MM.1S (cell line): ENCODE data around the gene NAA60.
"Not testable (repeated sequence)": the region's sequence is repeated elsewhere in the genome, so short reads cannot be mapped to it uniquely, and the experiment has no call there.

Experiments
- DNase-seq: peaks from one replicate; pipeline ENCODE4 v3.0.0-alpha.2; 2015
- H2AFZ ChIP-seq: fragments of 300-600 bp; sonication (generic); 2 replicates; pipeline ENCODE4 v1.6.0; 2016; ENCODE audit warnings: antibody characterized with exemption, low read length
- H3F3A ChIP-seq: fragments of 300-600 bp; sonication (generic); 2 replicates; pipeline ENCODE4 v1.6.1; 2016; ENCODE audit warnings: mild to moderate bottlenecking, antibody characterized with exemption, low read length, moderate library complexity, mixed read lengths; ENCODE audit not compliant: insufficient read depth
- H3K27ac ChIP-seq: fragments of 300-600 bp; sonication (generic); 2 replicates; pipeline ENCODE4 v1.5.1; 2016; ENCODE audit warnings: mild to moderate bottlenecking, low read length
- H3K27me3 ChIP-seq: fragments of 300-600 bp; sonication (generic); replicated peaks from 2 replicates; pipeline ENCODE4 v1.6.0; 2016; ENCODE audit warnings: low read length; ENCODE audit not compliant: insufficient read depth
- H3K36me3 ChIP-seq: fragments of 300-600 bp; sonication (generic); replicated peaks from 2 replicates; pipeline ENCODE4 v1.6.1; 2016; ENCODE audit warnings: mild to moderate bottlenecking, low read length, mixed read lengths; ENCODE audit not compliant: insufficient read depth
- H3K4me1 ChIP-seq: fragments of 300-600 bp; sonication (generic); 2 replicates; pipeline ENCODE4 v1.6.1; 2016; ENCODE audit warnings: low read length, mixed read lengths
- H3K4me2 ChIP-seq: fragments of 300-600 bp; sonication (generic); 2 replicates; pipeline ENCODE4 v1.6.0; 2016; ENCODE audit warnings: low read depth, low read length
- H3K4me3 ChIP-seq: fragments of 300-600 bp; sonication (generic); 2 replicates; pipeline ENCODE4 v1.5.1; 2016; ENCODE audit warnings: low read length, mixed read lengths
- H3K79me2 ChIP-seq: fragments of 300-600 bp; sonication (generic); 2 replicates; pipeline ENCODE4 v1.6.1; 2016; ENCODE audit warnings: mixed run types, low read length, mixed read lengths
- H3K9ac ChIP-seq: fragments of 300-600 bp; sonication (generic); 2 replicates; pipeline ENCODE4 v1.6.1; 2016; ENCODE audit warnings: low read length, mixed read lengths
- H3K9me2 ChIP-seq: fragments of 300-600 bp; sonication (generic); replicated peaks from 2 replicates; pipeline ENCODE4 v1.6.1; 2016; ENCODE audit warnings: mild to moderate bottlenecking, low read length, mixed read lengths; ENCODE audit not compliant: insufficient read depth
- H3K9me3 ChIP-seq: fragments of 300-600 bp; sonication (generic); replicated peaks from 2 replicates; pipeline ENCODE4 v1.6.1; 2016; ENCODE audit warnings: mild to moderate bottlenecking, low read length, mixed read lengths; ENCODE audit not compliant: insufficient read depth
- H4K20me1 ChIP-seq: fragments of 300-600 bp; sonication (generic); 2 replicates; pipeline ENCODE4 v1.6.1; 2016; ENCODE audit warnings: mild to moderate bottlenecking, low read length, moderate library complexity, mixed read lengths; ENCODE audit not compliant: insufficient read depth
- EZH2 ChIP-seq: fragments of 300-600 bp; sonication (generic); optimal IDR thresholded peaks from 2 replicates; pipeline ENCODE3; 2017; ENCODE audit warnings: low read depth, mild to moderate bottlenecking, antibody characterized with exemption, low read length, mixed read lengths
- EZH2phosphoT487 ChIP-seq: fragments of 300-600 bp; sonication (generic); IDR thresholded peaks from 2 replicates; pipeline ENCODE4 v1.6.1; 2018; ENCODE audit warnings: antibody characterized with exemption, low read length
- TF ChIP-seq, protein P1 (sequence below): fragments of 300-600 bp; sonication (generic); IDR thresholded peaks from 2 replicates; pipeline ENCODE4 v1.5.1; 2016; ENCODE audit warnings: antibody characterized with exemption, low read length, mixed read lengths

NAA60 gene

GRCh38 chr16:3474136-3474779, 30.8 kb downstream of the NAA60 start:
- Histone ChIP-seq H3K9me2 (no peaks in the 10 kb centered on the region), H3K27me3 (no peaks in the 10 kb centered on the region), H3K4me1 (no peaks in the 10 kb centered on the region), H3K9ac (no peak overlapping the region), H3F3A (no peaks in the 10 kb centered on the region), H3K9me3 (no peaks in the 10 kb centered on the region), H3K36me3 (no peaks in the 10 kb centered on the region), H4K20me1 (no peaks in the 10 kb centered on the region; the same call in 1 of the 2 replicates), H3K79me2 (peaks cover 80% of the 10 kb centered on the region), H3K4me2 (no peak overlapping the region), H3K27ac (no peak overlapping the region), H3K4me3 (no peak overlapping the region), H2AFZ (no peak overlapping the region)
- TF ChIP-seq EZH2, result no peak
- TF ChIP-seq, protein P1, sequence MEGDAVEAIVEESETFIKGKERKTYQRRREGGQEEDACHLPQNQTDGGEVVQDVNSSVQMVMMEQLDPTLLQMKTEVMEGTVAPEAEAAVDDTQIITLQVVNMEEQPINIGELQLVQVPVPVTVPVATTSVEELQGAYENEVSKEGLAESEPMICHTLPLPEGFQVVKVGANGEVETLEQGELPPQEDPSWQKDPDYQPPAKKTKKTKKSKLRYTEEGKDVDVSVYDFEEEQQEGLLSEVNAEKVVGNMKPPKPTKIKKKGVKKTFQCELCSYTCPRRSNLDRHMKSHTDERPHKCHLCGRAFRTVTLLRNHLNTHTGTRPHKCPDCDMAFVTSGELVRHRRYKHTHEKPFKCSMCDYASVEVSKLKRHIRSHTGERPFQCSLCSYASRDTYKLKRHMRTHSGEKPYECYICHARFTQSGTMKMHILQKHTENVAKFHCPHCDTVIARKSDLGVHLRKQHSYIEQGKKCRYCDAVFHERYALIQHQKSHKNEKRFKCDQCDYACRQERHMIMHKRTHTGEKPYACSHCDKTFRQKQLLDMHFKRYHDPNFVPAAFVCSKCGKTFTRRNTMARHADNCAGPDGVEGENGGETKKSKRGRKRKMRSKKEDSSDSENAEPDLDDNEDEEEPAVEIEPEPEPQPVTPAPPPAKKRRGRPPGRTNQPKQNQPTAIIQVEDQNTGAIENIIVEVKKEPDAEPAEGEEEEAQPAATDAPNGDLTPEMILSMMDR, result no peak
- TF ChIP-seq EZH2phosphoT487, result no peak
- no peak for DNase-seq

GRCh38 chr16:3474870-3475269, 31.4 kb downstream of the NAA60 start:
- H3K9ac ChIP-seq, H3F3A ChIP-seq, H3K4me3 ChIP-seq, H4K20me1 ChIP-seq, H3K27ac ChIP-seq, H3K4me1 ChIP-seq, DNase-seq, H2AFZ ChIP-seq, H3K9me3 ChIP-seq, H3K36me3 ChIP-seq, H3K4me2 ChIP-seq, H3K27me3 ChIP-seq, H3K9me2 ChIP-seq: not testable (repeated sequence)
- H3K79me2 ChIP-seq, result peaks cover 74% of the 10 kb centered on the region

DNA sequence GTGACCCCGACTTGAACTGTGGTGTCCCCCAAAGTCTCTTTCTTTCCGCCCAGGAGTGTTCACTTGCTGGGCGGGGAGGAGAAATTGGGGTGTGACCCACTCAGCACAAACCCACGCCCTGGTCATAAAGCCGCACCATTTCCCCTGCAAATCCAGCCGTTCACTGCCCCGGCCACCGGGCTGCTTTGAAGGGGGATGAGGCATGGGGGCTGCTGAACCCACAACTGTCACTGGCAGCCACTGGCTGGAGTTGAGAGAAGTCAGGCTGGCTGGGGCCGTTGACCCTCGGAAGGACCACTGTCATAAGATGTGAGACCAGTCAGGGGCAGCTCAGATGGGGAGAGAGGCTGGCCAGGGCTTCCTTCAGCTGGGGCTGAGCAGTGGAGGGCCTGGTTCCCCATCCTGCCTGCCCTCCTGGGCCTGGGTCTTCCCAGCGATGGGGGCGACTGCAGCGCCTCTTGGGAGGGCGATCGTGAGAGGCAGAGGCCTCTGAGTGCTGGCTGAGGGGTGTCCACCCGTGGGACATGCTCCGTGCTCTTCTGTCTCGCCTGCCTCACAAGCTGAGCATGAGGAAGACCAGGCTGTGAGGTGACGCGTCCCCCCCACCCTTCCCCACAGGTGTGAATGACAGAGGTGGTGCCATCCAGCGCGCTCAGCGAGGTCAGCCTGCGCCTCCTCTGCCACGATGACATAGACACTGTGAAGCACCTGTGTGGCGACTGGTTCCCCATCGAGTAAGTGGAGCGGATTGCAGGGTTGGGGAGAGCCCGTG, 32.3 kb downstream of the NAA60 start:
- Histone ChIP-seq H3K4me3 (no peak overlapping the region), H3K79me2 (peaks cover 65% of the 10 kb centered on the region), H3K27me3 (no peaks in the 10 kb centered on the region), H3K4me2 (no peak overlapping the region), H4K20me1 (no peaks in the 10 kb centered on the region), H3K9me3 (no peaks in the 10 kb centered on the region), H3F3A (no peaks in the 10 kb centered on the region), H3K4me1 (no peaks in the 10 kb centered on the region), H2AFZ (no peak overlapping the region), H3K9ac (no peak overlapping the region), H3K36me3 (no peaks in the 10 kb centered on the region), H3K27ac (no peak overlapping the region), H3K9me2 (no peaks in the 10 kb centered on the region)
- TF ChIP-seq, protein P1, result no peak
- TF ChIP-seq EZH2 (no peak), EZH2phosphoT487 (no peak)
- DNase-seq, result no peak

GRCh38 chr16:3476409-3476808, 32.9 kb downstream of the NAA60 start:
- no peak overlapping the region for H3K27ac ChIP-seq
- H2AFZ ChIP-seq, result no peak overlapping the region
- H3K4me1 ChIP-seq, result no peaks in the 10 kb centered on the region
- no peaks in the 10 kb centered on the region for H4K20me1 ChIP-seq
- H3K9me3 ChIP-seq, result no peaks in the 10 kb centered on the region
- no peak for DNase-seq
- H3F3A ChIP-seq, result no peaks in the 10 kb centered on the region
- H3K9ac ChIP-seq, result no peak overlapping the region
- H3K27me3 ChIP-seq, result no peaks in the 10 kb centered on the region
- TF ChIP-seq EZH2phosphoT487 (no peak), EZH2 (no peak)
- TF ChIP-seq, protein P1, result no peak
- H3K4me2 ChIP-seq, result no peak overlapping the region
- peaks cover 62% of the 10 kb centered on the region for H3K79me2 ChIP-seq
- H3K9me2 ChIP-seq, result no peaks in the 10 kb centered on the region
- no peaks in the 10 kb centered on the region for H3K36me3 ChIP-seq
- H3K4me3 ChIP-seq, result no peak overlapping the region
